HUES64 (cell line): ENCODE measurements around the gene EPHX1.
"Not testable (repeated sequence)": the region's sequence is repeated elsewhere in the genome, so short reads cannot be mapped to it uniquely, and the experiment has no call there.

ENCODE experiments used
- H3K27ac ChIP-seq: 2 replicates; pipeline ENCODE4 v1.7.0; 2013; ENCODE audit warnings: low read depth, low read length, inconsistent platforms
- H3K27me3 ChIP-seq: 2 replicates; pipeline ENCODE4 v1.6.1; 2013; ENCODE audit warnings: mild to moderate bottlenecking, low read length; ENCODE audit not compliant: insufficient read depth
- H3K36me3 ChIP-seq: 2 replicates; pipeline ENCODE4 v1.6.1; 2013; ENCODE audit warnings: mild to moderate bottlenecking, low read length; ENCODE audit not compliant: insufficient read depth
- H3K4me1 ChIP-seq: 2 replicates; pipeline ENCODE4 v1.6.1; 2013; ENCODE audit warnings: mild to moderate bottlenecking, low read length, moderate library complexity; ENCODE audit not compliant: insufficient read depth
- H3K4me3 ChIP-seq: 2 replicates; pipeline ENCODE4 v1.5.1; 2013; ENCODE audit warnings: mild to moderate bottlenecking, low read length, moderate library complexity
- H3K9ac ChIP-seq: 2 replicates; pipeline ENCODE4 v1.6.1; 2013; ENCODE audit warnings: mild to moderate bottlenecking, low read depth, low read length
- H3K9me3 ChIP-seq: 2 replicates; pipeline ENCODE4 v1.6.1; 2013; ENCODE audit warnings: low read depth, low read length; ENCODE audit not compliant: insufficient read depth
- WGBS: fragments of 150-250, 120-280 bp; methylation state at CpG from one replicate; pipeline ENCODE4 v1.1.7; 2013; ENCODE audit warnings: missing lambda C conversion rate; 5-methylcytosine and 5-hydroxymethylcytosine counted together

The EPHX1 gene

DNA sequence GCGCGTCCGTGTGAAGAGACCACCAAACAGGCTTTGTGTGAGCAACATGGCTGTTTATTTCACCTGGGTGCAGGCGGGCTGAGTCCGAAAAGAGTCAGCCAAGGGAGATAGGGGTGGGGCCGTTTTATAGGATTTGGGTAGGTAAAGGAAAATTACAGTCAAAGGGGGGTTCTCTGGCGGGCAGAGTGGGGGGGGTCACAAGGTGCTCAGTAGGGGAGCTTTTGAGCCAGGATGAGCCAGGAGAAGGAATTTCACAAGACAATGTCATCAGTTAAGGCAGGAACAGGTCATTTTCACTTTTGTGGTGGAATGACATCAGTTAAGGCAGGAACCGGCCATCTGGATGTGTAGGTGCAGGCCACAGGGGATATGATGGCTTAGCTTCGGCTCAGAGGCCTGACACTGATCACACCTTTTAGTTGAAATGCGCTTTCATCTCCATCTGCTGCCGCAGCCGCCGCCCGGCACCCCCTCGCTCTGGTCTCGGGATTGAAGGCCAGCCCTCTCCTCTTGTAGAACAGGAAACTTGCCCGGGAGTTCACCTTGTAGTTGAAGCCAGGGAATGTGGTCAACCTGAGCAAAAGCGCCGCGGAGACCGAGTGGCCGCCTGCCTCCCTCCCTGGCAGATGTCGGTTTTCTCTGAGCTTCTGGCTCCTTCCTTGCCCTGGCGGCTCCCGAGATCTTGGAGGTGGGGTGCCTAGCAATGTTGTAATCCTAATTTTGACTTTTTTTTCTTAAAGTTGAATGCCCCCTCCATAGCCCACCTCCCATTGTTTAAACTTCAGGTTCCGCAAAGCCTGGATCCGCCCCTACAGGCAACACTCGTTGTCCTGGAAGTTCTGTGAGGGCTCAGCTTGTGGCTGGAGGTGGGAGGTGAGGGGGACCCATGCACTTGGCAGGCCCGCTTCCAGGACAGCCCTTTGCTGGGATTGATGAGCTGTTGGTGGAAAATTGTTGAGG lies 935 bp downstream of the EPHX1 start:
- Histone ChIP-seq H3K4me1 (peaks cover 19% of the 10 kb centered on the region), H3K4me3 (peak overlapping the region; percentile 80), H3K9ac (peak overlapping the region; percentile 79), H3K27ac (peak overlapping the region; percentile 56; the same call in 1 of the 2 replicates)
- 3% methylated on average over 29 of the region's 29 CpGs for WGBS
- H3K36me3 ChIP-seq, H3K9me3 ChIP-seq, H3K27me3 ChIP-seq: not testable (repeated sequence)

GRCh38 chr1:225811622-225812487 lies 1.9 kb downstream of the EPHX1 start:
- Histone ChIP-seq H3K4me3 (peak overlapping the region; percentile 80), H3K9me3 (no peaks in the 10 kb centered on the region), H3K27ac (no peak overlapping the region), H3K27me3 (peaks cover 6% of the 10 kb centered on the region; the same call in 1 of the 2 replicates), H3K36me3 (no peaks in the 10 kb centered on the region), H3K9ac (peak overlapping the region; percentile 39; the same call in 1 of the 2 replicates), H3K4me1 (peaks cover 21% of the 10 kb centered on the region)
- 61% methylated on average over 9 of the region's 10 CpGs for WGBS

GRCh38 chr1:225812488-225813213 lies 2.7 kb downstream of the EPHX1 start:
- peaks cover 6% of the 10 kb centered on the region; the same call in 1 of the 2 replicates for H3K27me3 ChIP-seq
- no peaks in the 10 kb centered on the region for H3K9me3 ChIP-seq
- H3K9ac ChIP-seq = no peak overlapping the region
- no peak overlapping the region for H3K4me3 ChIP-seq
- no peaks in the 10 kb centered on the region for H3K36me3 ChIP-seq
- H3K4me1 ChIP-seq = peaks cover 29% of the 10 kb centered on the region
- H3K27ac ChIP-seq = no peak overlapping the region
- 96% methylated on average over 8 of the region's 8 CpGs for WGBS

- Histone ChIP-seq H3K36me3 (no peaks in the 10 kb centered on the region), H3K4me1 (peaks cover 37% of the 10 kb centered on the region), H3K27ac (no peak overlapping the region), H3K4me3 (no peak overlapping the region), H3K9ac (no peak overlapping the region), H3K9me3 (no peaks in the 10 kb centered on the region), H3K27me3 (peaks cover 6% of the 10 kb centered on the region; the same call in 1 of the 2 replicates)
- WGBS = 76% methylated on average over 9 of the region's 10 CpGs
These were observed 3.5 kb downstream of the EPHX1 start for GRCh38 chr1:225813214-225813964.

DNA sequence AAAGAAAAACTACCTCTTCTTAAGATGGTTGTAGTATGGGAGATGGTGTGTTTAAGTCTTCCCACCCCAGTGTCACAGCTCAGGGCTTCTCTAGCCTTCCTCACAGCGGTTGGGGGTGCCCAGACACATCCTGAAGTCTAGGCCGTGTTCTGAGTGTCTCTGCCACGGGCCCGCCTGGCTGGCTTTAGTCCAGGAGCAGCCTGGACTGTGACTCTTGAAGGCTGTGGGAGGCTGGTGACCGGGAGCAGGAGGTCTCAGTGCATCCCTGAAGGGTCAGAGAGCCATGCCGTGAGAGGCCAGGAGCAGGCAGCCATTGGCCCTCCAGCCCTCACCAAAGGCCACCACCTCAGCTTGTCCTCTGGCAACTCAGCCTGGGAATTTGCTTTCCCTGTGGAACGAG lies 4.5 kb downstream of the EPHX1 start:
- Histone ChIP-seq H3K4me1 (peaks cover 38% of the 10 kb centered on the region), H3K9ac (no peak overlapping the region), H3K27me3 (peaks cover 6% of the 10 kb centered on the region; the same call in 1 of the 2 replicates), H3K36me3 (no peaks in the 10 kb centered on the region), H3K27ac (no peak overlapping the region), H3K9me3 (no peaks in the 10 kb centered on the region), H3K4me3 (no peak overlapping the region)
- WGBS = 85% methylated on average over 7 of the region's 7 CpGs

- H3K27ac ChIP-seq, H3K36me3 ChIP-seq, H3K27me3 ChIP-seq, H3K4me3 ChIP-seq, H3K9me3 ChIP-seq, H3K9ac ChIP-seq: not testable (repeated sequence)
- H3K4me1 ChIP-seq = peaks cover 38% of the 10 kb centered on the region
- 99% methylated on average over 6 of the region's 7 CpGs for WGBS
These were observed 5.2 kb downstream of the EPHX1 start for GRCh38 chr1:225815090-225815489.

DNA sequence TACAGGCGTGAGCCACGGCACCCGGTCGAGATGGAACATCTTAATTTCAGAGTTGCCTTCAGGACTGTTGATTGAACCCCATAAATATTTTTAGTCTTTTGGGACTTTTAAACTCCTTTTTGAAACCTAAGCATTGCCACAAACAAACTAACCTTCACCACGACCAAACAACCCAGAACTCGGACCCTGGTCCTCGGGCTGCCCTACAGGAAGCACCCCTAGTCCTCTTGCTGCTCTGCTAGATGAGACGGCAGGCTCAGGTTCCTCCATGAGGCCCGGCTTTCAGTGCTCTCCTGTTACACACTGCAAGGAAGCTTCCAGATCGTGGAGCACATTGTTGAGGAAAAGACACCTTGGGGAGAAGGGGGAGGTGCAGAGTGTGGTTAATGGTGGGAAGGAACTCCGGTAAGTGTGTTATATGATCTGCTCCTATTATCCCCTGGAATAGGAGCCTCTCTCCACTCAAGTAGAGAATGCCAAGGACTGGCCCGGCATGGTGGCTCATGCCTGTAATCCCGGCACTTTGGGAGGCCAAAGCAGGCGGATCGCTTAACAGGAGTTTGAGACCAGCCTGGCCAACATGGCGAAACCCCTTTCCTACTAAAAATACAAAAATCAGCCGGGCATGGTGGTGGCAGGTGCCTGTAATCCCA lies 5.7 kb downstream of the EPHX1 start:
- H3K27me3 ChIP-seq = peaks cover 6% of the 10 kb centered on the region; the same call in 1 of the 2 replicates
- no peak overlapping the region for H3K9ac ChIP-seq
- H3K4me1 ChIP-seq = peaks cover 38% of the 10 kb centered on the region
- no peak overlapping the region for H3K4me3 ChIP-seq
- H3K27ac ChIP-seq = no peak overlapping the region
- 89% methylated on average over 17 of the region's 17 CpGs for WGBS
- no peaks in the 10 kb centered on the region for H3K9me3 ChIP-seq
- no peaks in the 10 kb centered on the region for H3K36me3 ChIP-seq

DNA sequence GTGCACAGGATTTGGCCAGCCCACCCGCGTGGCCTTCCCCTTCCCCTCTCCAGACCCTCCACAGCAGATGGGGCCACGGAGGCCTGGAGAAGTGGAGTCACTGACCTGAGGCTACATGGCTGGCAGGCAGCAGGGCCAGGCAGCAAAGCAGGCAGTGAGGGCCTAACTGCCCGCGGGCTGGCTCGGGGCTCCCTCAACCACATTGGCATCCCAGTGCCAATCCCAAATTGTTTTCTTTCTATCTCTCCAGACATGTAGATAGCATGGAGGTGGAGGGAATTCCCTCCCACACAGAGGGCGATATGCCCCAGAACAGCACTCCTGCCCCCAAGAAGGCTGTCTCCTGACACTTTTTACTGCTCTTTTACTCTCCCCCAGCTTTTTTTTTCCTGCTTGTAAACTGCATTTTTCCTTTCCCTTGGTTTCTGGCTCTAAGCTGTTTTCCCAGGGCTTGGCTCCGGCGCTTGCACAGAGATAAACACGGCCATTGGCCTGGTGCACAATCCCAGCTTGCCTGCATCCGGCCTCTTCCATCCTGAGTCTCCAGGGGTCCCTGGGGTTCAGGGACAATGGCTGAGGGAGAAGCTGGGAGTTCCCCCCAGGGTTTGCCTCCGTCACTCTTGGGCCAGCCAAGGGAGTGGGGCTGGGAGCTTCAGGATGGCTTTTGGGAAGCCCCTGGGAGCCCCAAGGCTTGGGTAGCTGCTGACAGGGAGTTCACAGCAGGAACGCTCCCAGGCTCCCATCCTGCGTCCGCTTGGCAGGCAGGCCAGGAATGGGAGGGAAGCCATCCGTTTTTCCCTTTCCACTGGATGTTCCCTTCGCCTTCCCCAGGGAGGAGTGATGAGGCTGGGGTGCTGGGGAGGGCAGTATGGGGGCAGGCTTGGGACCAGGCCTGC lies 7.0 kb downstream of the EPHX1 start:
- whole genome bisulfite sequencing = 83% methylated on average over 17 of the region's 17 CpGs
- peak overlapping the region; percentile 53 for H3K27ac ChIP-seq
- no peaks in the 10 kb centered on the region for H3K27me3 ChIP-seq
- H3K9ac ChIP-seq = peak overlapping the region; percentile 31
- no peaks in the 10 kb centered on the region for H3K9me3 ChIP-seq
- peaks cover 31% of the 10 kb centered on the region for H3K4me1 ChIP-seq
- peaks cover 4% of the 10 kb centered on the region; the same call in 1 of the 2 replicates for H3K36me3 ChIP-seq
- H3K4me3 ChIP-seq = no peak overlapping the region

DNA sequence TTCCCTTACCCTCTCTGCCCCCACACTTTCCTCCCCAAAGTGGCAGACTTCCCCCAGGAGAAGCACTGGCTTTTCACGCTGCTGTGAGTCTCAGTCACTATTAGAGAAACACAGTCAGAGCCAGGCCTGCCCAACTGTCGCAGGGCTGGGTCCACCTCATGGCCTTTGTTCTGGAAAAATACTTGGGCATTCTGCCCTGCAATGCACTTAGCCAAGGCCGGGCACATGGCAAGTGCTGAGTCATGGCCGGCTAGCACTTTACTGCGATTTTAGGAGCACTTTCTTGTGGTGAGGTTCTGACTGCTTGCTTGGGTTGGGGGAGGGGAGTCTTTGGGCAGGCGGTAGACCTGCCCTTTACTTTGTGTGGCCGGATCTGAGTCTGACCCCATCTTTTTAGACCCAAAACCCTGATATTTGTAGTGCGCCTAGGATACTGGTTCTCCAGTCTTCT lies 7.7 kb downstream of the EPHX1 start:
- Histone ChIP-seq H3K4me1 (peaks cover 31% of the 10 kb centered on the region), H3K9me3 (no peaks in the 10 kb centered on the region), H3K36me3 (peaks cover 8% of the 10 kb centered on the region), H3K27ac (peak overlapping the region; percentile 53), H3K9ac (peak overlapping the region; percentile 31), H3K4me3 (no peak overlapping the region), H3K27me3 (no peaks in the 10 kb centered on the region)
- WGBS = 68% methylated on average over 8 of the region's 8 CpGs
